ENCODE measurements around the gene ASPM. TPM values are rescaled to one million over a fixed set of nuclear protein-coding genes. Genes with fewer than 3 reads are reported as not detected.

The ASPM gene
- total and polyA plus RNA-seq, 4 donors = 0.17 to 45.3 (median 0.84) TPM

DNA sequence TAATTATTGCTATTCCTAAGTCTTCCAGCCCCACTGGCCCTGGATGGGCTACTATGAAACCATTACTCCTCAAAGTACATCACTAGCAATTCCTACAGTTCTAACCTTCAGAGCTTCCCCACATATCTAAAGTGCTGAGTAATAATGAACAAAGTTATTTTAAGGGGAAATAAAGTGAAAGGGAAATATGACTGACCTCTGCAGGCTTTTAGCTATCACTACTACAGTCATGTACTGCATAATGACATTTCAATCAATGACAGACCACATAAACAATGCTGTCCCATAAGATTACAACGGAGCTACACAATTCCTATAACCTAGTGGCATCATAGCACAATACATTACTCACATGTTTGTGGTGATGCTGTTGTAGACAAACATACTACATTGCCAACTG, 32.5 kb upstream of the ASPM start:
- WGBS = 29% methylated on average over 1 of the region's 1 CpG
- no peak for DNase-seq (ENCODE audit: low spot score)
- no peak overlapping the region for H3K9ac ChIP-seq (ENCODE audit: low read depth in 1 of 2, low read length in 2 of 2)
- peaks cover 0 to 10% (median 1%) of the 10 kb centered on the region in 4 donors for H3K36me3 ChIP-seq (ENCODE audit: control insufficient read depth in 4 of 4, insufficient read depth in 3 of 4, low read depth in 1 of 4, low read length in 3 of 4)
- H3K4me1 ChIP-seq (ENCODE audit: control insufficient read depth in 4 of 4, insufficient read depth in 4 of 4, low read length in 3 of 4) = peaks cover 0 to 25% (median 21%) of the 10 kb centered on the region in 4 donors
- H3K4me3 ChIP-seq (ENCODE audit: low read depth in 1 of 3, low read length in 3 of 3) = no peak overlapping the region
- TF ChIP-seq RXRA (IDR thresholded peaks at IDR 0.05) = peak; percentile 9 to 28
- no peak for TF ChIP-seq YY1 (IDR thresholded peaks at IDR 0.05)
- TF ChIP-seq HNF4A (conservative IDR thresholded peaks at IDR 0.05) = no peak
- no peak for TF ChIP-seq ZBTB33 (IDR thresholded peaks at IDR 0.05)
- peak; percentile 67 to 76 for TF ChIP-seq RAD21 (IDR thresholded peaks at IDR 0.05)
- TF ChIP-seq MAX (IDR thresholded peaks at IDR 0.05) = no peak
- no peak for TF ChIP-seq EGR1 (IDR thresholded peaks at IDR 0.05; ENCODE audit: low read depth in 2 of 2)
- peak; percentile 37 for TF ChIP-seq CTCF (IDR thresholded peaks at IDR 0.05; ENCODE audit: low read depth, low read length, missing input control)
- no peak for TF ChIP-seq GABPA (IDR thresholded peaks at IDR 0.05 in 1 of 2, conservative IDR thresholded peaks at IDR 0.05 in 1 of 2)
- TF ChIP-seq JUND (IDR thresholded peaks at IDR 0.05) = no peak
- TF ChIP-seq TAF1 (conservative IDR thresholded peaks at IDR 0.05) = no peak
- TF ChIP-seq FOXA2 (IDR thresholded peaks at IDR 0.05) = no peak
- TF ChIP-seq HNF4G (IDR thresholded peaks at IDR 0.05) = no peak
- TF ChIP-seq NR2F2 (IDR thresholded peaks at IDR 0.05) = no peak
- no peak for TF ChIP-seq ATF3 (IDR thresholded peaks at IDR 0.05)
- TF ChIP-seq FOXA1 (IDR thresholded peaks at IDR 0.05) = no peak
- TF ChIP-seq, protein P1, sequence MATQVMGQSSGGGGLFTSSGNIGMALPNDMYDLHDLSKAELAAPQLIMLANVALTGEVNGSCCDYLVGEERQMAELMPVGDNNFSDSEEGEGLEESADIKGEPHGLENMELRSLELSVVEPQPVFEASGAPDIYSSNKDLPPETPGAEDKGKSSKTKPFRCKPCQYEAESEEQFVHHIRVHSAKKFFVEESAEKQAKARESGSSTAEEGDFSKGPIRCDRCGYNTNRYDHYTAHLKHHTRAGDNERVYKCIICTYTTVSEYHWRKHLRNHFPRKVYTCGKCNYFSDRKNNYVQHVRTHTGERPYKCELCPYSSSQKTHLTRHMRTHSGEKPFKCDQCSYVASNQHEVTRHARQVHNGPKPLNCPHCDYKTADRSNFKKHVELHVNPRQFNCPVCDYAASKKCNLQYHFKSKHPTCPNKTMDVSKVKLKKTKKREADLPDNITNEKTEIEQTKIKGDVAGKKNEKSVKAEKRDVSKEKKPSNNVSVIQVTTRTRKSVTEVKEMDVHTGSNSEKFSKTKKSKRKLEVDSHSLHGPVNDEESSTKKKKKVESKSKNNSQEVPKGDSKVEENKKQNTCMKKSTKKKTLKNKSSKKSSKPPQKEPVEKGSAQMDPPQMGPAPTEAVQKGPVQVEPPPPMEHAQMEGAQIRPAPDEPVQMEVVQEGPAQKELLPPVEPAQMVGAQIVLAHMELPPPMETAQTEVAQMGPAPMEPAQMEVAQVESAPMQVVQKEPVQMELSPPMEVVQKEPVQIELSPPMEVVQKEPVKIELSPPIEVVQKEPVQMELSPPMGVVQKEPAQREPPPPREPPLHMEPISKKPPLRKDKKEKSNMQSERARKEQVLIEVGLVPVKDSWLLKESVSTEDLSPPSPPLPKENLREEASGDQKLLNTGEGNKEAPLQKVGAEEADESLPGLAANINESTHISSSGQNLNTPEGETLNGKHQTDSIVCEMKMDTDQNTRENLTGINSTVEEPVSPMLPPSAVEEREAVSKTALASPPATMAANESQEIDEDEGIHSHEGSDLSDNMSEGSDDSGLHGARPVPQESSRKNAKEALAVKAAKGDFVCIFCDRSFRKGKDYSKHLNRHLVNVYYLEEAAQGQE (IDR thresholded peaks at IDR 0.05) = no peak
- no peak for TF ChIP-seq SP1 (IDR thresholded peaks at IDR 0.05)
- no peaks in the 10 kb centered on the region for H3K9me3 ChIP-seq (ENCODE audit: control insufficient read depth in 4 of 4, low read length in 3 of 4)
- H3K27me3 ChIP-seq (ENCODE audit: control insufficient read depth in 4 of 4, insufficient read depth in 4 of 4, low read length in 3 of 4) = no peaks in the 10 kb centered on the region
- H3K27ac ChIP-seq (ENCODE audit: low read depth in 1 of 2, low read length in 2 of 2) = no peak overlapping the region
